GM12874 (cell line): Measurements from ENCODE around the gene ARHGEF37.

Experiments used
- TF ChIP-seq, protein P1 (sequence below): IDR thresholded peaks from 2 replicates; pipeline ENCODE4 v1.5.1; 2011; ENCODE audit warnings: low read depth, mild to moderate bottlenecking, control low read depth, low read length, moderate library complexity; ENCODE audit not compliant: insufficient read depth

Gene ARHGEF37

DNA sequence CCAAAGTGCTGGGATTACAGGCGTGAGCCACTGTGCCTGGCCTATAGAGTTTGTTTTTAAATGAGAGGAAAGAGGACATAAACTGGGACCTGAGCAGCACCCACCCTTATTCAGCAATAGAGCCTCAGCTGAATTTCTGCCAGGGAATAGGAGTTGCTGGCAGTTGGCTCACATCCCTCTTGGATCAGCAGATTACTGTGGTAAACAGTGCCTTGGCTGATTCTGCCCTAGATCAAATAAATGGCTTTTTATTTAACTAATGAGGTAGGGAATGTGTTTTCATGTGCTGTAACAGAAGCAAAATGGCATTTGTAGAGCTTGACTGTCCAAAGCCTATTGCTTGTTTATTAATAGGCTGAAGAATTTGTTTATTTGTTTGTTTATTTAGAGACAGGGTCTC lies 2.1 kb downstream of the ARHGEF37 start:
- TF ChIP-seq, protein P1, sequence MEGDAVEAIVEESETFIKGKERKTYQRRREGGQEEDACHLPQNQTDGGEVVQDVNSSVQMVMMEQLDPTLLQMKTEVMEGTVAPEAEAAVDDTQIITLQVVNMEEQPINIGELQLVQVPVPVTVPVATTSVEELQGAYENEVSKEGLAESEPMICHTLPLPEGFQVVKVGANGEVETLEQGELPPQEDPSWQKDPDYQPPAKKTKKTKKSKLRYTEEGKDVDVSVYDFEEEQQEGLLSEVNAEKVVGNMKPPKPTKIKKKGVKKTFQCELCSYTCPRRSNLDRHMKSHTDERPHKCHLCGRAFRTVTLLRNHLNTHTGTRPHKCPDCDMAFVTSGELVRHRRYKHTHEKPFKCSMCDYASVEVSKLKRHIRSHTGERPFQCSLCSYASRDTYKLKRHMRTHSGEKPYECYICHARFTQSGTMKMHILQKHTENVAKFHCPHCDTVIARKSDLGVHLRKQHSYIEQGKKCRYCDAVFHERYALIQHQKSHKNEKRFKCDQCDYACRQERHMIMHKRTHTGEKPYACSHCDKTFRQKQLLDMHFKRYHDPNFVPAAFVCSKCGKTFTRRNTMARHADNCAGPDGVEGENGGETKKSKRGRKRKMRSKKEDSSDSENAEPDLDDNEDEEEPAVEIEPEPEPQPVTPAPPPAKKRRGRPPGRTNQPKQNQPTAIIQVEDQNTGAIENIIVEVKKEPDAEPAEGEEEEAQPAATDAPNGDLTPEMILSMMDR, result no peak

DNA sequence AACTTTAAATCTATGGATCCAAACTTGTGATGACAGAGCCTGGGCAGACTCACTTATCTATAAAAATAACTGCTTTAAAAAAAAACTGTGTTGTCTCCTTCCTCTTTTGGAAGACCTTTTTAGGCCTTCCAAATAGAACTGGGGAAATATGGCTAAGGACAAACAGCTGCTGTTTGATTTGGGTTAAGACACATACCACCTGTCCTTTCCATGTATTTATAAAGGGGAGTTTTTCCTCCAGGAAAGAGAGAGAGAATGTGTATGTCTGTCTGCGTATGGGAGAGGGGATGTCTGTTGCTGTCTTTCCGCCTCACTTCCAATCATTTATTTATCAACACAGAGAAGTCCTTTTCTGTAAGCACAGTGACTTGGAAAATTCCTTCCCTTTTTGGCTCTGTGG lies 2.8 kb downstream of the ARHGEF37 start:
- TF ChIP-seq, protein P1, result no peak

DNA sequence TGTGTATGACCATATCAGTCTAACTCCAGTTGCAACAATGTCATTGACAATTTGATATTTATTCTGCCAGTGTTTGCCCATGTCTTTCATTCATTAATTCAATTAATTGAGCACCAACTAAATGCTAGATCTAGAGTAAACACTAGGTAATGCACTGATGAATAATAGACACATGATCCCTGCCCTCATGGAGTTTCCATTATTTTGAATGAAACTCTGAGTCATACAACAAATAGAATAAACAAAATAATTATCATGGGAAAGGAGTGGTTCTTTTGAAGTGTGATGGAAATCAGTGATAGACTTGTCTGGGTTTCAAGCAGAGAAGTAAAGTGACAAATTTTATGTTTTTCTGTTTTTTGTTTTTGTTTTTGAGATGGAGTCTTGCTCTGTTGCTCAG lies 4.6 kb downstream of the ARHGEF37 start:
- TF ChIP-seq, protein P1, result no peak

DNA sequence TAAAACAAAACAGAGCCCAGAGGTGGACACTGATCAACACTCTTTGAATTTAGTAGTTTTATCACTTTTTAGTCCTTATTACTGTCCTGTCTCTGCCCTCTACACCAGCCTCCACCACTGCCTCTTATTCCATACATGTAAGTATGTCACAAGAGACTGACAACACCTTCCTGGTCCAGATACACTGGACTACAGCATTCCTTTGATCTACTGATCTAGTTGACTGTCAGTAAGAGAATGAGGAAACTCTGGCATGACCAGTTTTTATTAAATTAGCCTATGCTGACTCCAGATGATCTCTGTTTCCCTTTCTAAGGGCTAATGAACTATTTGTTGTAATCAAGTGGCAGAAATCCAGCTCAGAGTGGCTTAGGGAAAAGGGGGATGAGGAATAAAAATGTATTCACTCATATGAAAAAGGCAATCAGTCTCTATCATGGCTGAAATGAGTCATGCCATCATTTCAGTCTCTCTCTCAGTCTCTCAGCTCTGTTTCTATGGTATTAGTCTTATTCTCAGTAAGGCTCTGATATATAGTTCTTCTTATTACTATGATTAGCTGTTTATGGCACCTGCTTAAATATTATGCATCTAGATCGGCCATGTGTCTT lies 5.5 kb downstream of the ARHGEF37 start:
- TF ChIP-seq, protein P1, result no peak

DNA sequence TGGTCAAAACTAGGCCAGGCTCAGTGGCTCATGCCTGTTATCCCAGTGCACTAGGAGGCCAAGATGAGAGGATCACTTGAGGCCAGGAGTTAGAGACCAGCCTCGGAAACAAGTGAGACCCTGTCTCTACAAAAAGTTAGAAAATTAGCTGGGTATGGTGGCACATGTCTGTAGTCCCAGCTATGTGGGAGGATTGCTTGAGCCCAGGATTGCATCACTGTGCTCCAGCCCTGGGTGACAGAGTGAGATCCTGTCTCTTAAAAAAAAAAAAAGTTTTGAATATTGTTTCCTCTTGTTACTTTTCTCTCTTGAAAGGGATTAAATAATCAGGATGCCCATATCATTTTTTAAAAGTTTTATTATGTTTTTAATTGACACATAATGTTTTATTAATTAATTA lies 7.6 kb downstream of the ARHGEF37 start:
- TF ChIP-seq, protein P1, result no peak

DNA sequence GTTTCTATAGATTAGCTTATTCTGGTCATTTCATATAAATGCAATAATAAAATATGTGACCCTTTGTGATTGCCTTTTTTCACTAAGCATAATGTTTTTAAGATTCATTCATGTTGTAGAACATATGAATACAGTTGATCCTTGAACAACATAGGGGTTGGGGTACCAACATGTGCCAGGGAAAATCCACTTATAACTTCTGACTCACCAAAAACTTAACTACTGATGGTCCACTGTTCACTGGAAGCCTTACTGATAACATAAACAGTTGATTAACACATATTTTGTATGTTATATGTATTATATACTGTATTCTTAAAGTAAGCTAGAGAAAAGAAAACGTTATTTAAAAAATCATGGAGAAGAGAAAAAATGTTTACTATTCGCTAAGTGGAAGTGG lies 12.1 kb downstream of the ARHGEF37 start:
- TF ChIP-seq, protein P1, result no peak

DNA sequence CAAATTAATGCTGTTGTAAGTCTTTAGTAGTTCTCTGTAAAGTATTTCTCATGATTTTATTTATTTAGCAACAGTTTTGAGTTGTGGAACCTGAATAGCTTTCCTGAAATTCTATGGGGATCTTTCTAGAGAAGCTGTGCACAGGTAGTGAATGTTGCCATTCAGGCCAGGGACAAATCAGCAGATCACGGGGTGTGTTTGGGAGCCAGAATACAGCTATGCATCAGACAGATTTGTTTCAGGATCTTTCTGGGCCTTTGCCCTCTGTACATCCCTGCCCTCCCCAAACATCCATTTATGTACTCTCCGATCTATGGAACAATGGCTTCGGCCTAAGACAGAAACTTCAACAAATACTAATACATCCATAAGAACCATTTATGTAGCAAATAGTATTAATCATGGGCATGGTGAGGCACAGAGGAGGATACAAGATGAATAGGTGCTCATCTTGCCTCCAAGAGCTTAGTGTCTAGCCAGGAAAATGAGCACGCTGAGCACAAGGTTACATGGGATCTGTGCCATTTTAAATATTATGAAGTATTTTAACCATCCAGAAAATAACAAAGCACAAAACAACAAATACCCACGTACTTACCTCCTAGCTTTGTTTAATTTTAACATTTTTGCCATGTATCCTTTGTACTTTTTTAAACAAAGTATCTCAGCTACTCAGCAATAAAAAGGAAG lies 13.1 kb downstream of the ARHGEF37 start:
- TF ChIP-seq, protein P1, result no peak
